IMR-90 (cell line): ENCODE results near the gene DYSF. TPM values are rescaled to one million over a fixed set of nuclear protein-coding genes. Genes with fewer than 3 reads are reported as not detected.

Experiments used
- ATAC-seq: fragments of 200-7000 bp; cut with Tn5 transposase; 2 replicates; pipeline ENCODE4 v1.9.1; 2020; ENCODE audit warnings: low read depth, mild to moderate bottlenecking, moderate library complexity
- BruUV-seq: library from RNA; stranded (reverse); fragments of 400-500 nt; replicated peaks from 2 replicates; lab custom pipeline; 2021; lab: Mats Ljungman, UMichigan
- CTCF ChIA-PET: fragments of 300-600 bp; formaldehyde crosslinking; extraction: SDS; loops from one replicate; lab custom pipeline; 2021; ENCODE audit warnings: antibody characterized with exemption; lab: Yijun Ruan, JAX
- POLR2A ChIA-PET: fragments of 300-600 bp; sonication (Branson Sonifier 250); formaldehyde crosslinking; loops from one replicate; lab custom pipeline; 2022; ENCODE audit warnings: antibody characterized with exemption; ENCODE audit not compliant: unreplicated experiment; lab: Charles Lee
- DNase-seq: peaks from one replicate; pipeline ENCODE4 v3.0.0; 2013
- H2AFZ ChIP-seq: replicated peaks from 2 replicates; pipeline ENCODE3; 2013; ENCODE audit warnings: low read length, mild to moderate bottlenecking; ENCODE audit not compliant: poor library complexity
- H2AK5ac ChIP-seq: 2 replicates; pipeline ENCODE4 v1.6.1; 2013; ENCODE audit warnings: low read depth, low read length, inconsistent platforms
- H2AK9ac ChIP-seq: replicated peaks from 2 replicates; pipeline ENCODE3; 2013; ENCODE audit warnings: mild to moderate bottlenecking, low read depth, low read length, moderate library complexity; ENCODE audit not compliant: poor library complexity
- H2BK120ac ChIP-seq: 2 replicates; pipeline ENCODE4 v1.6.1; 2013; ENCODE audit warnings: low read depth, low read length, inconsistent platforms
- H2BK15ac ChIP-seq: 3 replicates; pipeline ENCODE4 v1.6.1; 2013; ENCODE audit warnings: low read depth, low read length, inconsistent platforms
- H2BK20ac ChIP-seq: 2 replicates; pipeline ENCODE4 v1.6.1; 2013; ENCODE audit warnings: low read depth, mild to moderate bottlenecking, inconsistent platforms, low read length, moderate library complexity
- H2BK5ac ChIP-seq: 2 replicates; pipeline ENCODE4 v1.6.1; 2013; ENCODE audit warnings: mild to moderate bottlenecking, low read depth, low read length, inconsistent platforms; ENCODE audit not compliant: poor library complexity, severe bottlenecking
- H3K14ac ChIP-seq: replicated peaks from 2 replicates; pipeline ENCODE4 v1.6.1; 2013; ENCODE audit warnings: low read depth, low read length, inconsistent platforms
- H3K18ac ChIP-seq: 2 replicates; pipeline ENCODE4 v1.6.1; 2013; ENCODE audit warnings: low read depth, low read length, control low read depth
- H3K23ac ChIP-seq: 2 replicates; pipeline ENCODE4 v1.6.1; 2013; ENCODE audit warnings: low read depth, low read length, inconsistent platforms
- H3K27ac ChIP-seq: 2 replicates; pipeline ENCODE4 v1.5.1; 2013; ENCODE audit warnings: mild to moderate bottlenecking, control low read depth, low read length; ENCODE audit not compliant: insufficient read depth
- H3K27me3 ChIP-seq: 2 replicates; pipeline ENCODE4 v1.6.1; 2013; ENCODE audit warnings: low read length; ENCODE audit not compliant: control insufficient read depth, insufficient read depth
- H3K36me3 ChIP-seq: 2 replicates; pipeline ENCODE4 v1.6.1; 2013; ENCODE audit warnings: low read length, mixed read lengths; ENCODE audit not compliant: control insufficient read depth, insufficient read depth
- H3K4ac ChIP-seq: 2 replicates; pipeline ENCODE4 v1.6.1; 2013; ENCODE audit warnings: low read depth, low read length, inconsistent platforms
- H3K4me1 ChIP-seq: 2 replicates; pipeline ENCODE4 v1.6.1; 2013; ENCODE audit warnings: low read length, mixed read lengths; ENCODE audit not compliant: control insufficient read depth, insufficient read depth
- H3K4me2 ChIP-seq: 2 replicates; pipeline ENCODE4 v1.6.1; 2013; ENCODE audit warnings: low read depth, mild to moderate bottlenecking, control low read depth, low read length, moderate library complexity
- H3K4me3 ChIP-seq: 2 replicates; pipeline ENCODE4 v1.5.1; 2013; ENCODE audit warnings: low read depth, mild to moderate bottlenecking, control low read depth, low read length, moderate library complexity; ENCODE audit not compliant: insufficient read depth
- H3K56ac ChIP-seq: 2 replicates; pipeline ENCODE4 v1.6.1; 2013; ENCODE audit warnings: low read length, inconsistent platforms; ENCODE audit not compliant: insufficient read depth; ENCODE audit errors: extremely low read depth
- H3K79me1 ChIP-seq, 2 experiments: 2 replicates each; pipeline ENCODE4 v1.6.1; 2013; ENCODE audit warnings: low read length in 2 of 2, inconsistent platforms in 1 of 2, low read depth in 1 of 2
- H3K9ac ChIP-seq: 2 replicates; pipeline ENCODE4 v1.6.1; 2013; ENCODE audit warnings: low read depth, low read length, control low read depth
- H3K9me1 ChIP-seq: 2 replicates; pipeline ENCODE4 v1.6.1; 2013; ENCODE audit warnings: low read length, inconsistent platforms; ENCODE audit not compliant: insufficient read depth
- H3K9me3 ChIP-seq: 2 replicates; pipeline ENCODE4 v1.6.1; 2013; ENCODE audit warnings: low read length; ENCODE audit not compliant: control insufficient read depth, insufficient read depth
- H4K20me1 ChIP-seq: 2 replicates; pipeline ENCODE4 v1.6.1; 2013; ENCODE audit warnings: low read length, inconsistent platforms; ENCODE audit not compliant: insufficient read depth
- H4K5ac ChIP-seq: 2 replicates; pipeline ENCODE4 v1.6.1; 2013; ENCODE audit warnings: mild to moderate bottlenecking, low read depth, low read length, control low read depth
- H4K8ac ChIP-seq, 2 experiments: 2 replicates each; pipeline ENCODE4 v1.6.1; 2013; ENCODE audit warnings: low read depth in 2 of 2, low read length in 2 of 2, control low read depth in 1 of 2, inconsistent platforms in 1 of 2
- H4K91ac ChIP-seq: 2 replicates; pipeline ENCODE4 v1.6.1; 2013; ENCODE audit warnings: low read depth, low read length, inconsistent platforms; ENCODE audit not compliant: insufficient read depth
- CHD1 ChIP-seq: IDR thresholded peaks from 2 replicates; pipeline ENCODE4 v1.6.1; 2012; ENCODE audit warnings: low read depth, low read length, improper control_type of control experiment
- MXI1 ChIP-seq: IDR thresholded peaks from 2 replicates; pipeline ENCODE4 v1.6.1; 2012; ENCODE audit warnings: low read depth, mild to moderate bottlenecking, low read length, moderate library complexity, borderline replicate concordance
- RAD21 ChIP-seq: IDR thresholded peaks from 2 replicates; pipeline ENCODE4 v1.6.1; 2012; ENCODE audit warnings: low read length, improper control_type of control experiment
- RCOR1 ChIP-seq: IDR thresholded peaks from 2 replicates; pipeline ENCODE4 v1.6.1; 2012; ENCODE audit warnings: mild to moderate bottlenecking, low read length, improper control_type of control experiment; ENCODE audit not compliant: insufficient replicate concordance
- RFX5 ChIP-seq: IDR thresholded peaks from 2 replicates; pipeline ENCODE4 v1.8.0; 2012; ENCODE audit warnings: low read depth, mild to moderate bottlenecking, low read length, moderate library complexity
- SMC3 ChIP-seq: fragments of 150-350 bp; IDR thresholded peaks from 2 replicates; pipeline ENCODE4 v1.6.1; 2016; ENCODE audit warnings: low read depth, mild to moderate bottlenecking, antibody characterized with exemption, low read length, moderate library complexity
- WGBS, 2 experiments: methylation state at CpG; one replicate each; pipeline versions ENCODE4 v1.1.5 to v1.1.7; 2013; ENCODE audit warnings: missing lambda C conversion rate in 2 of 2; ENCODE audit not compliant: insufficient read length in 1 of 2; ENCODE audit errors: extremely low coverage in 2 of 2; 5-methylcytosine and 5-hydroxymethylcytosine counted together
- dilution Hi-C: fragments of 300-500 bp; cut with HindIII; formaldehyde crosslinking; loops from one replicate; pipeline ENCODE4 v1.14.3; 2018; ENCODE audit warnings: low sequenced_read_pairs; ENCODE audit not compliant: unreplicated experiment
- in situ Hi-C: fragments of 300-500 bp; cut with MboI; formaldehyde crosslinking; loops from 3 replicates; pipeline ENCODE4 v1.14.3; 2019; ENCODE audit warnings: low sequenced_read_pairs, inconsistent platforms, mixed read lengths
- intact Hi-C: fragments of 100-400 bp; cut with micrococcal nuclease; formaldehyde crosslinking; loops from 2 replicates; pipeline ENCODE4 v1.10.0; 2022
- polyA plus RNA-seq, 3 experiments: library from polyadenylated mRNA; depleted of rRNA; stranded (reverse); fragments of >200 nt; gene quantifications; 2 replicates each; pipeline ENCODE4 v1.2.3, GENCODE V29; 2012; ENCODE audit warnings: low replicate concordance in 1 of 3
- total RNA-seq: library from RNA; depleted of rRNA; stranded (reverse); fragments of >200 nt; gene quantifications from 2 replicates; pipeline ENCODE4 v1.2.3, GENCODE V29; 2012
- TF ChIP-seq, protein P1 (sequence below): conservative IDR thresholded peaks from 2 replicates; pipeline ENCODE4 v1.5.1; 2012; ENCODE audit warnings: mild to moderate bottlenecking, low read depth, low read length, improper control_type of control experiment

The DYSF gene
- total and polyA plus RNA-seq, 2 of the 4 experiments (the other 2 are of a cell fraction), result 0.09 to 0.18 TPM

DNA sequence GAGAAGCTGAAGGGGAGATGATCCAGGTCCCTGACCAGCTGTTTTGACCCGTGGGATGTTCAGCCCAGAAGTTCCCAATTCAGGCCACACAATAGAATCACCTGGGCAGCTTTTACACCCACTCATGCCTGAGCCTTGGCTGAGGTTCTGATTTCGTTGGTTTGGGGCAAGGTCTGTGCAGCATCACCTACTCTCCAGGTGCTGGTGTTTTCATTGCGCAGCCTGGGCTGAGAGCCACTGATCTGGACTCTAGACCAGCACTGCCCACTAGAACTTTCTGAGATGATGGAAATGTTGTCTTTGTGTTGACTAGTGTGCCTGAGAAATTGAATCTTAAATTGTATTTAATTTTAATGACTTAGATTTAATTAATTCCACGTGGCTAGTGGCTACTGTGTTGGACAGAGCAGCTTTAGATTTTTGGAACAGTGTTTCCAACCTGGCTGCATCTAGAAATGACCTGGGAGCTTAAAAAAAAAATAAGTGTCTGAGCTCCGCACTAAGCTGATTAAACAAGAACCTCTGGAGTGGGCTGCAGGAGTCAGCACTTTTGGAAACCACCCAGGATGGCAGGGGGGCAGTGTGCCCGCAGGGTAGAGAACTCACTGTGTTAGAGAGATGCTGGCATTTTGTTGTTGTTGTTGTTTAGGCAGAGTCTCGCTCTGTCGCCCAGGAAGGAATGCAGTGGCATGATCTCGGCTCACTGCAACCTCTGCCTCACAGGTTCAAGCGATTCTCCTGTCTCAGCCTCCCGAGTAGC, 33.7 kb downstream of the DYSF start:
- Histone ChIP-seq H2AK9ac (no peak overlapping the region), H3K36me3 (no peaks in the 10 kb centered on the region), H2BK5ac (no peak overlapping the region), H3K9me1 (no peaks in the 10 kb centered on the region), H3K23ac (no peak overlapping the region), H2BK120ac (no peak overlapping the region), H3K4me3 (no peak overlapping the region), H3K79me1 (no peaks in the 10 kb centered on the region), H3K27ac (no peak overlapping the region), H4K91ac (no peak overlapping the region), H3K27me3 (peaks cover 24% of the 10 kb centered on the region), H4K5ac (no peak overlapping the region), H3K4me1 (no peaks in the 10 kb centered on the region), H2AFZ (no peak overlapping the region), H3K4me2 (no peak overlapping the region), H4K8ac (no peak overlapping the region), H2AK5ac (no peak overlapping the region), H3K14ac (no peak overlapping the region), H2BK15ac (no peak overlapping the region), H3K9me3 (no peaks in the 10 kb centered on the region; the same call in 1 of the 2 replicates), H4K20me1 (no peaks in the 10 kb centered on the region), H3K56ac (no peak overlapping the region), H3K4ac (no peak overlapping the region), H3K9ac (no peak overlapping the region), H3K18ac (no peak overlapping the region), H2BK20ac (no peak overlapping the region)
- dilution Hi-C loops, result no loop called here
- 73% methylated on average over 2 of the region's 11 CpGs; no CpG with 5 or more reads in 1 of the 2 experiments for WGBS, 2 experiments
- CTCF ChIA-PET, result no interaction called here
- no TSS peak for BruUV-seq
- TF ChIP-seq RCOR1 (no peak), RAD21 (no peak), CHD1 (no peak), RFX5 (no peak), MXI1 (no peak), SMC3 (no peak)
- TF ChIP-seq, protein P1, sequence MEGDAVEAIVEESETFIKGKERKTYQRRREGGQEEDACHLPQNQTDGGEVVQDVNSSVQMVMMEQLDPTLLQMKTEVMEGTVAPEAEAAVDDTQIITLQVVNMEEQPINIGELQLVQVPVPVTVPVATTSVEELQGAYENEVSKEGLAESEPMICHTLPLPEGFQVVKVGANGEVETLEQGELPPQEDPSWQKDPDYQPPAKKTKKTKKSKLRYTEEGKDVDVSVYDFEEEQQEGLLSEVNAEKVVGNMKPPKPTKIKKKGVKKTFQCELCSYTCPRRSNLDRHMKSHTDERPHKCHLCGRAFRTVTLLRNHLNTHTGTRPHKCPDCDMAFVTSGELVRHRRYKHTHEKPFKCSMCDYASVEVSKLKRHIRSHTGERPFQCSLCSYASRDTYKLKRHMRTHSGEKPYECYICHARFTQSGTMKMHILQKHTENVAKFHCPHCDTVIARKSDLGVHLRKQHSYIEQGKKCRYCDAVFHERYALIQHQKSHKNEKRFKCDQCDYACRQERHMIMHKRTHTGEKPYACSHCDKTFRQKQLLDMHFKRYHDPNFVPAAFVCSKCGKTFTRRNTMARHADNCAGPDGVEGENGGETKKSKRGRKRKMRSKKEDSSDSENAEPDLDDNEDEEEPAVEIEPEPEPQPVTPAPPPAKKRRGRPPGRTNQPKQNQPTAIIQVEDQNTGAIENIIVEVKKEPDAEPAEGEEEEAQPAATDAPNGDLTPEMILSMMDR, result no peak
- ATAC-seq (no peak), DNase-seq (no peak)
- in situ Hi-C loops, result no loop called here
- intact Hi-C loops, result no loop called here
- POLR2A ChIA-PET, result no interaction called here
